Stomach (tissue), 9 donors: ENCODE data around the gene DAGLB. TPM values are rescaled to one million over a fixed set of nuclear protein-coding genes. Genes with fewer than 3 reads are reported as not detected.

ENCODE experiments used
- DNase-seq, 2 donors: peaks; one replicate each; pipeline versions ENCODE4 v3.0.0 to v3.0.0-alpha.2; 2013 to 2019
- H3K27ac ChIP-seq, 5 donors: fragments of 200-600 bp in 4 of 5; sonication (generic) in 4 of 5; one replicate each; pipeline ENCODE4 v1.5.1; 2013 to 2019; ENCODE audit warnings: mild to moderate bottlenecking in 1 of 5, moderate library complexity in 1 of 5
- H3K27me3 ChIP-seq, 3 donors: fragments of 200-600 bp; sonication (generic); one replicate each; pipeline ENCODE4 v1.5.1; 2017 to 2019; ENCODE audit warnings: mixed run types in 1 of 3
- H3K36me3 ChIP-seq, 4 donors: fragments of 200-600 bp; sonication (generic); 1 replicate in 3 of 4; 2 replicates in 1 of 4; pipeline ENCODE4 v1.5.1; 2016 to 2019
- H3K4me1 ChIP-seq, 4 donors: fragments of 200-600 bp; sonication (generic); one replicate each; pipeline ENCODE4 v1.5.1; 2016 to 2019
- H3K4me3 ChIP-seq, 4 donors: fragments of 200-600 bp; sonication (generic) in 3 of 4; one replicate each; pipeline ENCODE4 v1.5.1; 2016 to 2019; ENCODE audit warnings: mild to moderate bottlenecking in 1 of 4
- H3K9me3 ChIP-seq, 4 donors: fragments of 200-600 bp; sonication (generic); one replicate each; pipeline ENCODE4 v1.5.1; 2016 to 2019
- EP300 ChIP-seq: sonication (generic); formaldehyde crosslinking; IDR thresholded peaks from one replicate; pipeline ENCODE4 v1.6.1; 2017; ENCODE audit warnings: antibody characterized with exemption
- POLR2A ChIP-seq, 4 donors: fragments of 450-650 bp; IDR thresholded peaks; one replicate each; pipeline ENCODE4 v1.6.1; 2016; ENCODE audit warnings: antibody characterized with exemption in 4 of 4, control low read depth in 2 of 4, mild to moderate bottlenecking in 1 of 4, moderate library complexity in 1 of 4
- POLR2AphosphoS5 ChIP-seq, 3 donors: sonication (generic); formaldehyde crosslinking; IDR thresholded peaks; one replicate each; pipeline ENCODE4 v1.6.1; 2016; ENCODE audit warnings: antibody characterized with exemption in 3 of 3
- WGBS, 5 donors: extraction: QIAGEN DNeasy Blood & Tissue Kit in 3 of 5; methylation state at CpG; one replicate each; pipeline versions ENCODE4 v1.1.5 to v1.1.7; 2013 to 2018; 5-methylcytosine and 5-hydroxymethylcytosine counted together
- intact Hi-C: fragments of 100-400 bp; cut with DNase I; formaldehyde crosslinking; loops from one replicate; pipeline ENCODE4 v1.15.1; 2023; ENCODE audit warnings: low total_unique reads
- polyA plus RNA-seq, 3 donors: library from polyadenylated mRNA; stranded (reverse); fragments of 200-250 nt; gene quantifications; one replicate each; pipeline ENCODE4 v1.2.3, GENCODE V29; 2013
- total RNA-seq, 5 donors: library from RNA; depleted of rRNA; stranded (reverse); fragments of >200 nt; gene quantifications; one replicate each; pipeline versions ENCODE4 v1.1.0 to v1.2.3, GENCODE V29; 2014 to 2016
- TF ChIP-seq, protein P1 (sequence below), 7 experiments: fragments of 450-650 bp in 4 of 7; fragments of 200-600 bp in 3 of 7; sonication (generic) in 3 of 7; IDR thresholded peaks; one replicate each; pipeline ENCODE4 v1.5.1; 2016 to 2019; ENCODE audit warnings: antibody characterized with exemption in 7 of 7, control low read depth in 2 of 7, mild to moderate bottlenecking in 1 of 7
- donor health status: healthy with polysubstance abuse.
- donor health status: Bipolar disorder and iron deficiency.
- donor health status: healthy.

The DAGLB gene
- total and polyA plus RNA-seq, 8 donors: 4.7 to 23.7 (median 9.1) TPM

DNA sequence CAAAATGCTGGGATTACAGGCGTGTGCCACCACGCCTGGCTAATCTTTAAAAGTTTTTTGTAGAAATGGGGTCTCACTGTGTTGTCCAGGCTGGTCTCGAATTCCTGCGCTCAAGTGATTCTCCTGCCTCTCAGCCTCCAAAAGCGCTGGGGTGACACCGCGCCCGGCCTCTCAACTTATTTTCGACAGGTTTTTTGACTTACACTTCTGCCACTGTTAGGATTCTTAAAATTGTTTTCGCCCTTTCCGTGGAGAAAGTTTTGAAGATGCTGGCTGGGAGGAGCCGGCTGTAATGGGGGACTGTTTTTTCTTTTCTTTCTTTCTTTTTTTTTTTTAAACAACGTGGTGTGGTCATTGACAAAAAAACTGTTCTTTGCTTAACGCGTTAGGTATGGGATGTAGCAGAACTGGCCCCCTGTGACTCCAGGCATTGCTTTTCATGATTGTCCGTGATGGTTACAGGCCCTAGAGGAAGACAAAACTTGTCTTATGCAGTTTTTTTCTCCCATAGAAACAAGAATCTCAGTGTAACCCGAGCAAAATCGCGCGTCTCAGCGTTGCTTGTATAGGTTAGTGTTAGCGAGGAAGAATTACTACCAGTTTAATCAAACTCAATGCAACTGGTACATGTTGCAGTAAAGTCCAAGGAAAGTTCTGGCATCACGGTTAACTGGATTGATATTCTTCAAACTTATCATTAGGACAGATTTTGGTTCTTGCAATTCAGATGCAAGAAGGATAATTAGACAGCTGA, 72.2 kb downstream of the DAGLB start:
- TF ChIP-seq POLR2A (IDR thresholded peaks at IDR 0.05): no peak
- TF ChIP-seq POLR2AphosphoS5 (IDR thresholded peaks at IDR 0.05): no peak
- H3K27me3 ChIP-seq: no peaks in the 10 kb centered on the region
- H3K4me3 ChIP-seq: peak overlapping the region; percentile 64 to 74 (median 72)
- intact Hi-C loops: no loop called here
- 2 to 4% (median 3%) methylated on average over 23 of the region's 23 CpGs for WGBS, 5 donors
- peak in 1 of 2 donors; percentile 60 for DNase-seq
- peak overlapping the region; percentile 88 to 98 (median 95) for H3K27ac ChIP-seq
- H3K36me3 ChIP-seq: peaks cover 4 to 20% (median 14%) of the 10 kb centered on the region in 4 donors
- peaks cover 31 to 58% (median 46%) of the 10 kb centered on the region in 4 donors for H3K4me1 ChIP-seq
- no peaks in the 10 kb centered on the region for H3K9me3 ChIP-seq

DNA sequence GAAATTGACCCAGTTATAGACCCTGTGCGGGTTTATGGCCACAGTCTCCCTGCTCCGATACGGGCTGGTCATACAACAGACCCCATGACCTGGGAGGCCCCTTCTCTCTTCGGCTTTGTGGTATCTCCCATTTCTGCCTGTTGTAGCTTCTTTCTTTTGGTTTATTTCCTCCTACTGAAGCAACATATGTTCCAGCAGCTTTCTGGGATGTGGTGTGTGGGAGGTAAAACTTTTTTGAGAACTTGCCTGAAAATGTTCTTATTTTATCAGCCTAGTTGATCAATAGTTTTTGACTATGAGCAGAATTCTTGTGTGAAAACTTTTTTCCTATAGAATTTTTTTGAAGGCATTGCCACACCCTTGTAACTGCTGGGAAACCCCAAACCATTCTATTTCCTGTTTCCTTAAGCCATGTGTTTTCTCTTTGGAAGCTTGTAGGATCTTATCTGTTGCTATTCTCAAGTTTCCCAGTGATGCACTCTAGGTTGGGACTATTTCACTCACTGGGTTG, 80.0 kb downstream of the DAGLB start:
- peak in 1 of 2 donors; percentile 62 for DNase-seq
- Histone ChIP-seq H3K4me3 (no peak overlapping the region), H3K9me3 (no peaks in the 10 kb centered on the region), H3K27ac (peak overlapping the region in 3 of 5 donors; percentile 30 to 48 (median 33)), H3K4me1 (peaks cover 0 to 13% (median 2%) of the 10 kb centered on the region in 4 donors), H3K36me3 (no peaks in the 10 kb centered on the region), H3K27me3 (no peaks in the 10 kb centered on the region)
- 46 to 60% (median 50%) methylated on average over 3 to 4 of the region's 4 CpGs for WGBS, 5 donors
- no peak for TF ChIP-seq POLR2AphosphoS5 (IDR thresholded peaks at IDR 0.05)
- no peak for TF ChIP-seq EP300
- TF ChIP-seq, protein P1, sequence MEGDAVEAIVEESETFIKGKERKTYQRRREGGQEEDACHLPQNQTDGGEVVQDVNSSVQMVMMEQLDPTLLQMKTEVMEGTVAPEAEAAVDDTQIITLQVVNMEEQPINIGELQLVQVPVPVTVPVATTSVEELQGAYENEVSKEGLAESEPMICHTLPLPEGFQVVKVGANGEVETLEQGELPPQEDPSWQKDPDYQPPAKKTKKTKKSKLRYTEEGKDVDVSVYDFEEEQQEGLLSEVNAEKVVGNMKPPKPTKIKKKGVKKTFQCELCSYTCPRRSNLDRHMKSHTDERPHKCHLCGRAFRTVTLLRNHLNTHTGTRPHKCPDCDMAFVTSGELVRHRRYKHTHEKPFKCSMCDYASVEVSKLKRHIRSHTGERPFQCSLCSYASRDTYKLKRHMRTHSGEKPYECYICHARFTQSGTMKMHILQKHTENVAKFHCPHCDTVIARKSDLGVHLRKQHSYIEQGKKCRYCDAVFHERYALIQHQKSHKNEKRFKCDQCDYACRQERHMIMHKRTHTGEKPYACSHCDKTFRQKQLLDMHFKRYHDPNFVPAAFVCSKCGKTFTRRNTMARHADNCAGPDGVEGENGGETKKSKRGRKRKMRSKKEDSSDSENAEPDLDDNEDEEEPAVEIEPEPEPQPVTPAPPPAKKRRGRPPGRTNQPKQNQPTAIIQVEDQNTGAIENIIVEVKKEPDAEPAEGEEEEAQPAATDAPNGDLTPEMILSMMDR (IDR thresholded peaks at IDR 0.05): no peak
- no peak for TF ChIP-seq POLR2A (IDR thresholded peaks at IDR 0.05)
- intact Hi-C loops: no loop called here

DNA sequence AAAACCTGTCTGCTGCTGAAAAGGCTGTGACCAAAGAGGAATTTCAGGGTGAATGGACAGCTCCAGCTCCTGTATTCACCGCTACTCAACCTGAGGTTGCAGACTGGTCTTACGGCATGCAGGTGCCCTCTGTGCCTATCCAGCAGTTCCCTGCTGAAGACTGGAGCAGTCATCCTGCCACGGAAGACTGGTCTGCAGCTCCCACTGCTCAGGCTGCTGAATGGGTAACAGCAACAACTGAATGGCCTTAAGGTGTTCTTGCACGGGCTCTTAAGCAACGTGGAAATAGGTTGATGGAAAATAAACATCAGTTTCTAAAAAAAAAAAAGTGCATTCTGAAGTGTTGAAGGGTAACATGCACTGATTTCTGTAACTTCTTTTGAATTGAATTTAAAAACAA, 82.3 kb downstream of the DAGLB start:
- Histone ChIP-seq H3K27ac (no peak overlapping the region), H3K9me3 (no peaks in the 10 kb centered on the region), H3K4me1 (peaks cover 0 to 13% (median 2%) of the 10 kb centered on the region in 4 donors), H3K27me3 (no peaks in the 10 kb centered on the region), H3K4me3 (no peak overlapping the region), H3K36me3 (no peaks in the 10 kb centered on the region)
- 78 to 84% (median 78%) methylated on average over 5 of the region's 5 CpGs for WGBS, 5 donors
- TF ChIP-seq POLR2A (IDR thresholded peaks at IDR 0.05) (no peak), EP300 (no peak), POLR2AphosphoS5 (IDR thresholded peaks at IDR 0.05) (no peak)
- TF ChIP-seq, protein P1 (IDR thresholded peaks at IDR 0.05): no peak
- intact Hi-C loops: no loop called here
- no peak for DNase-seq

DNA sequence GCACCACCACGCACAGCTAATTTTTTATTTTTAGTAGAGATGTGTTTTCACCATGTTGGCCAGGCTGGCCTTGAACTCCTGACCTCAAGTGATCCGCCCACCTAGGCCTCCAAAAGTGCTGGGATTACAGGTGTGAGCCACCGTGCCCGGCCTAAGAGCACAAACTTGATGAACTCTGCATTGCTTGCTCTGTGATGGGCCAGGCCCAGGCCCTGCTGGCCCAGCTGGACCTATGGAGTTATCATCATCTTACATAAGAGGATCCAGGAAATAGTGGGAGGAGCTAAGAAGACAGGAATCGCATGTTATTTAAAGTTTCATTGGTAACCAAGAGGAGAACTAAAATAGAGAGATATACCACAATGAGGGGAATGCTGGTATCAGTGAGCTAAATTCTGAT, 86.9 kb downstream of the DAGLB start:
- TF ChIP-seq, protein P1 (IDR thresholded peaks at IDR 0.05): no peak
- TF ChIP-seq EP300: no peak
- no peak for TF ChIP-seq POLR2AphosphoS5 (IDR thresholded peaks at IDR 0.05)
- TF ChIP-seq POLR2A (IDR thresholded peaks at IDR 0.05): no peak
- Histone ChIP-seq H3K36me3 (no peaks in the 10 kb centered on the region), H3K27ac (no peak overlapping the region), H3K4me3 (no peak overlapping the region), H3K9me3 (no peaks in the 10 kb centered on the region), H3K27me3 (no peaks in the 10 kb centered on the region), H3K4me1 (no peaks in the 10 kb centered on the region)
- no peak for DNase-seq
- 78 to 86% (median 85%) methylated on average over 4 to 5 of the region's 5 CpGs for WGBS, 5 donors
- intact Hi-C loops: no loop called here

DNA sequence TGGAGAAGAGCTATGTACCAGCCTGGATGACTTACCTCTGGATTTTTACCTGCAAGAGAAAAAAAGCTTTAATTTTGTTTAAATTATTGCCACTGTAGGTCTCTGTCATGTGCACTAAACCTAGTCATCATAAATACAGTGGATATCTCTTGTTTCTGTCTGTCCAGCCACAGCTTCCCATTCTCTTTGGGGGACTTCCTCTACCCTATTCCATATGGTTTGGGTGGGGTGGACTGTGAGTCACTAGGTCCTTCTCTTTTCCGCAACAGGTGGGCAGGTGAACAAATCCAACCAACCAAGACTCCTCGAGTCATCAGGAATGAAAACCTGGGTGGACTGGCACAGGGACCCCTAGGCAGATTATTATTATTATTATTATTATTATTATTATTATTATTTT, 88.0 kb downstream of the DAGLB start:
- Histone ChIP-seq H3K36me3 (no peaks in the 10 kb centered on the region), H3K27me3 (no peaks in the 10 kb centered on the region), H3K9me3 (no peaks in the 10 kb centered on the region), H3K4me1 (no peaks in the 10 kb centered on the region), H3K4me3 (no peak overlapping the region), H3K27ac (no peak overlapping the region)
- 86 to 99% (median 96%) methylated on average over 2 of the region's 2 CpGs for WGBS, 5 donors
- no peak for TF ChIP-seq POLR2A (IDR thresholded peaks at IDR 0.05)
- no peak for TF ChIP-seq POLR2AphosphoS5 (IDR thresholded peaks at IDR 0.05)
- no peak for TF ChIP-seq EP300
- TF ChIP-seq, protein P1 (IDR thresholded peaks at IDR 0.05): no peak
- intact Hi-C loops: loop anchor here (10.0 kb wide), 1 partner anchor 75 kb away; no protein-coding TSS in a partner anchor
- no peak for DNase-seq
